ENCODE data around the gene TVP23B. TPM values are rescaled to one million over a fixed set of nuclear protein-coding genes. Genes with fewer than 3 reads are reported as not detected.

Gene TVP23B
- total RNA-seq, 1 experiment from 2014 or later: 47.8 TPM

GRCh38 chr17:18848501-18848900, 67.5 kb downstream of the TVP23B start:
- no peak for DNase-seq (ENCODE audit: low read depth, low spot score)
- H3K79me2 ChIP-seq (ENCODE audit: insufficient read depth, low read length): no peaks in the 10 kb centered on the region
- TF ChIP-seq SRF (IDR thresholded peaks at IDR 0.05; ENCODE audit: low read depth) (no peak), SP1 (IDR thresholded peaks at IDR 0.05; ENCODE audit: low read depth) (no peak), FOSL1 (IDR thresholded peaks at IDR 0.05; ENCODE audit: low read depth) (no peak), EZH2phosphoT487 (IDR thresholded peaks at IDR 0.05; ENCODE audit: borderline replicate concordance) (no peak), MAX (IDR thresholded peaks at IDR 0.05) (no peak), JUND (IDR thresholded peaks at IDR 0.05) (no peak), YY1 (IDR thresholded peaks at IDR 0.05; ENCODE audit: extremely low read depth, insufficient replicate concordance, low read depth, low read length) (no peak), RAD21 (IDR thresholded peaks at IDR 0.05; ENCODE audit: low read depth) (no peak), ATF3 (IDR thresholded peaks at IDR 0.05) (no peak), ZNF274 (IDR thresholded peaks at IDR 0.05; ENCODE audit: low read depth, low read length) (no peak), EZH2 (IDR thresholded peaks at IDR 0.05) (no peak), CBX3 (IDR thresholded peaks at IDR 0.05; ENCODE audit: low read depth) (no peak), CEBPB (IDR thresholded peaks at IDR 0.05; ENCODE audit: low read depth) (no peak)
- TF ChIP-seq, protein P1, sequence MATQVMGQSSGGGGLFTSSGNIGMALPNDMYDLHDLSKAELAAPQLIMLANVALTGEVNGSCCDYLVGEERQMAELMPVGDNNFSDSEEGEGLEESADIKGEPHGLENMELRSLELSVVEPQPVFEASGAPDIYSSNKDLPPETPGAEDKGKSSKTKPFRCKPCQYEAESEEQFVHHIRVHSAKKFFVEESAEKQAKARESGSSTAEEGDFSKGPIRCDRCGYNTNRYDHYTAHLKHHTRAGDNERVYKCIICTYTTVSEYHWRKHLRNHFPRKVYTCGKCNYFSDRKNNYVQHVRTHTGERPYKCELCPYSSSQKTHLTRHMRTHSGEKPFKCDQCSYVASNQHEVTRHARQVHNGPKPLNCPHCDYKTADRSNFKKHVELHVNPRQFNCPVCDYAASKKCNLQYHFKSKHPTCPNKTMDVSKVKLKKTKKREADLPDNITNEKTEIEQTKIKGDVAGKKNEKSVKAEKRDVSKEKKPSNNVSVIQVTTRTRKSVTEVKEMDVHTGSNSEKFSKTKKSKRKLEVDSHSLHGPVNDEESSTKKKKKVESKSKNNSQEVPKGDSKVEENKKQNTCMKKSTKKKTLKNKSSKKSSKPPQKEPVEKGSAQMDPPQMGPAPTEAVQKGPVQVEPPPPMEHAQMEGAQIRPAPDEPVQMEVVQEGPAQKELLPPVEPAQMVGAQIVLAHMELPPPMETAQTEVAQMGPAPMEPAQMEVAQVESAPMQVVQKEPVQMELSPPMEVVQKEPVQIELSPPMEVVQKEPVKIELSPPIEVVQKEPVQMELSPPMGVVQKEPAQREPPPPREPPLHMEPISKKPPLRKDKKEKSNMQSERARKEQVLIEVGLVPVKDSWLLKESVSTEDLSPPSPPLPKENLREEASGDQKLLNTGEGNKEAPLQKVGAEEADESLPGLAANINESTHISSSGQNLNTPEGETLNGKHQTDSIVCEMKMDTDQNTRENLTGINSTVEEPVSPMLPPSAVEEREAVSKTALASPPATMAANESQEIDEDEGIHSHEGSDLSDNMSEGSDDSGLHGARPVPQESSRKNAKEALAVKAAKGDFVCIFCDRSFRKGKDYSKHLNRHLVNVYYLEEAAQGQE (IDR thresholded peaks at IDR 0.05; ENCODE audit: low read depth): no peak
- no peak overlapping the region for H3K27ac ChIP-seq (ENCODE audit: low read depth, low read length)
- H3K9me3 ChIP-seq (ENCODE audit: control insufficient read depth in 1 of 2, insufficient read depth in 1 of 2, low read depth in 1 of 2, low read length in 2 of 2): no peaks in the 10 kb centered on the region
- ChIA-PET POLR2A (no interaction called here), CTCF (no interaction called here), RAD21 (ENCODE audit: low non-redundant PET in 1 of 2, low total read pairs in 2 of 2, uncharacterized antibody in 2 of 2, unreplicated experiment in 2 of 2) (no interaction called here)
- H3K9me2 ChIP-seq (ENCODE audit: insufficient read depth): no peaks in the 10 kb centered on the region
- ATAC-seq: no peak
- no TSS peak for BruUV-seq (replicated peaks)
- H4K20me1 ChIP-seq (ENCODE audit: insufficient read depth): no peaks in the 10 kb centered on the region
- no peaks in the 10 kb centered on the region for H3K27me3 ChIP-seq (ENCODE audit: insufficient read depth, low read length)
- H3K9ac ChIP-seq (ENCODE audit: low read length): no peak overlapping the region
- H3K36me3 ChIP-seq (ENCODE audit: control insufficient read depth in 1 of 2, insufficient read depth in 2 of 2, low read length in 2 of 2): no peaks in the 10 kb centered on the region
- no peak overlapping the region for H2AFZ ChIP-seq (ENCODE audit: low read depth, low read length, poor library complexity, severe bottlenecking)
- no peak overlapping the region for H3K4me2 ChIP-seq (ENCODE audit: low read length)
- peaks cover 6 to 18% of the 10 kb centered on the region in 2 experiments for H3K4me1 ChIP-seq (ENCODE audit: control insufficient read depth in 1 of 2, insufficient read depth in 2 of 2, low read length in 2 of 2)
- intact Hi-C loops (cut with micrococcal nuclease): no loop called here
- H3K4me3 ChIP-seq (replicated peaks in 1 of 2; ENCODE audit: low read depth in 1 of 2, low read length in 2 of 2): no peak overlapping the region

All from HCT116 (cell line).